ENCODE measurements around the gene SLC22A31.

DNA sequence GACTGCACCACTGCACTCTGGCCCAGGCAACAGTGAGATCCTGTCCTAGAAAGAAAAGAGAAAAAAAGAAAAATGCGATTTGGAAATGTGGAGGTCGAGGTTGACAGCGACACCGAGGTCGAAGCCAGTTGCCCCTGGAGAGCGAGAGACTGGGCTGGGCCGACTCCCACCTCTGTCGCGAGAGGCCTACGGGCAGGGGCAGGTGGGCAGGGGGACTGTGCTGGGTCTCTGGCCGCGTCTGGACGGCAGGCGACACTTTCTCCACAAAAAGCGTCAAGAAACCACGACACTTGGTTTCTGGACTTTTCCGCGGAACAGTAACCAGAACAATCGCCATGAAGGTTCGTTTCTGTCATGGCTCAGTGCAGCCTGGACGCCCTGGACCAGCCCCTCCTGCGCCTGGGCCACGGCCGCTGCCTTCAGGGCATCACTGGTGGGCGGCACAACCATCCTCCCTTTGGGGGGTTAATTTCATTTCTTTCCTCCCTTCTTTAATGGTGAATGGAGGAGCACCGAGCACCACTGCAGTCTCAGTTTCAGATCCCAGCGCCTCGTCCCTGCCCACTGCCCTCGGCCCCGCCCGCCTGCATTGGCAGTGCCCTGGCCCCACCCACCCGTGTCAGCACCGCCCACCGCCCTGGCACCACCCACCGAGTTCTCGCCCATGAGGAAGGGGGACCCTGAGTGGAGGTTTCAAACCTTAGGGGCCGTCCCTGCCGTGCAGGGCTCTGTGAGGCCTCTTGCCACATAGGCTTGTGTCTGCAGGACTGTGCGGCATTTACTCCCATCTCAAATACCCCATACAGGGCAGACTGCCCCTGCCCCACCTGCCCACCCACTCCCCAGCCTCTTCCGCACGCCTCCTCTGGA lies 47.3 kb downstream of the SLC22A31 start:
- TF ChIP-seq EZH2phosphoT487 (IDR thresholded peaks at IDR 0.05; ENCODE audit: borderline replicate concordance): no peak
- TF ChIP-seq, protein P1, sequence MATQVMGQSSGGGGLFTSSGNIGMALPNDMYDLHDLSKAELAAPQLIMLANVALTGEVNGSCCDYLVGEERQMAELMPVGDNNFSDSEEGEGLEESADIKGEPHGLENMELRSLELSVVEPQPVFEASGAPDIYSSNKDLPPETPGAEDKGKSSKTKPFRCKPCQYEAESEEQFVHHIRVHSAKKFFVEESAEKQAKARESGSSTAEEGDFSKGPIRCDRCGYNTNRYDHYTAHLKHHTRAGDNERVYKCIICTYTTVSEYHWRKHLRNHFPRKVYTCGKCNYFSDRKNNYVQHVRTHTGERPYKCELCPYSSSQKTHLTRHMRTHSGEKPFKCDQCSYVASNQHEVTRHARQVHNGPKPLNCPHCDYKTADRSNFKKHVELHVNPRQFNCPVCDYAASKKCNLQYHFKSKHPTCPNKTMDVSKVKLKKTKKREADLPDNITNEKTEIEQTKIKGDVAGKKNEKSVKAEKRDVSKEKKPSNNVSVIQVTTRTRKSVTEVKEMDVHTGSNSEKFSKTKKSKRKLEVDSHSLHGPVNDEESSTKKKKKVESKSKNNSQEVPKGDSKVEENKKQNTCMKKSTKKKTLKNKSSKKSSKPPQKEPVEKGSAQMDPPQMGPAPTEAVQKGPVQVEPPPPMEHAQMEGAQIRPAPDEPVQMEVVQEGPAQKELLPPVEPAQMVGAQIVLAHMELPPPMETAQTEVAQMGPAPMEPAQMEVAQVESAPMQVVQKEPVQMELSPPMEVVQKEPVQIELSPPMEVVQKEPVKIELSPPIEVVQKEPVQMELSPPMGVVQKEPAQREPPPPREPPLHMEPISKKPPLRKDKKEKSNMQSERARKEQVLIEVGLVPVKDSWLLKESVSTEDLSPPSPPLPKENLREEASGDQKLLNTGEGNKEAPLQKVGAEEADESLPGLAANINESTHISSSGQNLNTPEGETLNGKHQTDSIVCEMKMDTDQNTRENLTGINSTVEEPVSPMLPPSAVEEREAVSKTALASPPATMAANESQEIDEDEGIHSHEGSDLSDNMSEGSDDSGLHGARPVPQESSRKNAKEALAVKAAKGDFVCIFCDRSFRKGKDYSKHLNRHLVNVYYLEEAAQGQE (IDR thresholded peaks at IDR 0.05; ENCODE audit: low read depth): no peak
- TF ChIP-seq, protein P2, sequence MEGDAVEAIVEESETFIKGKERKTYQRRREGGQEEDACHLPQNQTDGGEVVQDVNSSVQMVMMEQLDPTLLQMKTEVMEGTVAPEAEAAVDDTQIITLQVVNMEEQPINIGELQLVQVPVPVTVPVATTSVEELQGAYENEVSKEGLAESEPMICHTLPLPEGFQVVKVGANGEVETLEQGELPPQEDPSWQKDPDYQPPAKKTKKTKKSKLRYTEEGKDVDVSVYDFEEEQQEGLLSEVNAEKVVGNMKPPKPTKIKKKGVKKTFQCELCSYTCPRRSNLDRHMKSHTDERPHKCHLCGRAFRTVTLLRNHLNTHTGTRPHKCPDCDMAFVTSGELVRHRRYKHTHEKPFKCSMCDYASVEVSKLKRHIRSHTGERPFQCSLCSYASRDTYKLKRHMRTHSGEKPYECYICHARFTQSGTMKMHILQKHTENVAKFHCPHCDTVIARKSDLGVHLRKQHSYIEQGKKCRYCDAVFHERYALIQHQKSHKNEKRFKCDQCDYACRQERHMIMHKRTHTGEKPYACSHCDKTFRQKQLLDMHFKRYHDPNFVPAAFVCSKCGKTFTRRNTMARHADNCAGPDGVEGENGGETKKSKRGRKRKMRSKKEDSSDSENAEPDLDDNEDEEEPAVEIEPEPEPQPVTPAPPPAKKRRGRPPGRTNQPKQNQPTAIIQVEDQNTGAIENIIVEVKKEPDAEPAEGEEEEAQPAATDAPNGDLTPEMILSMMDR (IDR thresholded peaks at IDR 0.05 in 2 of 3, conservative IDR thresholded peaks at IDR 0.05 in 1 of 3; ENCODE audit: borderline replicate concordance in 1 of 3, insufficient read depth in 1 of 3, low read depth in 2 of 3, low read length in 2 of 3): no peak
- TF ChIP-seq POLR2AphosphoS5 (IDR thresholded peaks at IDR 0.05; ENCODE audit: low read depth, low read length): no peak
- no peak for TF ChIP-seq RAD21 (IDR thresholded peaks at IDR 0.05; ENCODE audit: low read depth)
- TF ChIP-seq POLR2A (IDR thresholded peaks at IDR 0.05; ENCODE audit: borderline replicate concordance, extremely low read depth, insufficient read depth, insufficient read length): no peak
- TF ChIP-seq EZH2 (IDR thresholded peaks at IDR 0.05): no peak
- TF ChIP-seq JUND (IDR thresholded peaks at IDR 0.05): no peak
- no peak for TF ChIP-seq CEBPB (IDR thresholded peaks at IDR 0.05; ENCODE audit: low read depth)
- no peak for TF ChIP-seq TCF7L2 (IDR thresholded peaks at IDR 0.05; ENCODE audit: borderline replicate concordance, extremely low read depth, insufficient read depth, insufficient read length)
- no peak for TF ChIP-seq YY1 (IDR thresholded peaks at IDR 0.05; ENCODE audit: extremely low read depth, insufficient replicate concordance, low read depth, low read length)
- no peak for TF ChIP-seq SRF (IDR thresholded peaks at IDR 0.05; ENCODE audit: low read depth)

Data from HCT116 (cell line).